ENCODE measurements around the gene DDRGK1.
"Not testable (repeated sequence)": the region's sequence is repeated elsewhere in the genome, so short reads cannot be mapped to it uniquely, and the experiment has no call there.

DDRGK1 gene

DNA sequence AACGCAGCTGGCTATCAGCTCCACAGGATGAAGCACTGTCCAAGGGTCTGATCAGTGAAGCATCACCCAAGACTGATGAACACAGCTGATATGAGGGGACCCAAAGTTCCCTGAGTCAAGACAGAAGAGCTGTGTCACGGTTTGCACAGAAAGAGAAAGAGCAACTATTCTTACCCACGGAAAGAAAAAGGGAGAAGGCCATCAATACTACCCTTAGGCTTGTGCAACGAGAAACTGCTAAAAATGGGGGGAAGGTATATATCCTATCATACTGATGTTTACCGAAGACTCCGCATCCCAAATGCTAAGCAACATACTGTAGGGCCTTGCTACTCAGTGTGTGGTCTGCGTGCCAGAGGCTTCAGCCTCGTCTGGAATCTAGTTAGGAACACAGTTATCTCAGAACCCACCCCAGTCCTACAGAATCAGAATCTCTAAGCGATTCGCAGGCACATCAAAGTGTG, 45.5 kb downstream of the DDRGK1 start:
- Histone ChIP-seq H3K9ac (ENCODE audit: low read length) (peak overlapping the region; percentile 98), H3K4ac (ENCODE audit: low read depth in 1 of 2, low read length in 2 of 2) (peak overlapping the region in 1 of 2 experiments; percentile 34), H2BK120ac (ENCODE audit: low read depth, low read length) (no peak overlapping the region), H4K91ac (ENCODE audit: low read length) (no peak overlapping the region), H3K9me3 (ENCODE audit: control insufficient read depth, low read length) (no peaks in the 10 kb centered on the region), H3K4me1 (ENCODE audit: control insufficient read depth, insufficient read depth, low read depth, low read length) (peaks cover 8% of the 10 kb centered on the region), H3K18ac (ENCODE audit: low read depth in 1 of 2, low read length in 2 of 2) (no peak overlapping the region), H2BK5ac (ENCODE audit: low read depth, low read length, poor library complexity, severe bottlenecking) (no peak overlapping the region), H2BK12ac (ENCODE audit: low read length in 2 of 2) (no peak overlapping the region), H3K14ac (ENCODE audit: low read length in 2 of 2) (no peak overlapping the region), H4K8ac (ENCODE audit: low read length) (no peak overlapping the region), H2BK15ac (ENCODE audit: low read depth, poor library complexity, severe bottlenecking) (no peak overlapping the region), H2AFZ (ENCODE audit: low read depth, low read length) (no peak overlapping the region), H3K4me3 (ENCODE audit: insufficient read depth in 1 of 2, low read depth in 1 of 2, low read length in 2 of 2) (peak overlapping the region; percentile 67 to 90), H2AK5ac (ENCODE audit: low read length, severe bottlenecking) (no peak overlapping the region), H3K4me2 (ENCODE audit: low read length, poor library complexity, severe bottlenecking) (peak overlapping the region; percentile 54), H3K27ac (ENCODE audit: low read length, poor library complexity, severe bottlenecking) (peak overlapping the region; percentile 58), H3K79me1 (replicated peaks; ENCODE audit: low read length, poor library complexity, severe bottlenecking) (no peaks in the 10 kb centered on the region), H3K36me3 (ENCODE audit: control insufficient read depth in 1 of 2, insufficient read depth in 2 of 2, low read depth in 1 of 2, low read length in 2 of 2) (peaks cover 7 to 9% of the 10 kb centered on the region in 2 experiments), H3K27me3 (ENCODE audit: control insufficient read depth in 1 of 2, insufficient read depth in 1 of 2, low read length in 2 of 2) (no peaks in the 10 kb centered on the region), H3K23ac (ENCODE audit: low read length in 2 of 2) (no peak overlapping the region)
- WGBS = 9% methylated on average over 8 of the region's 10 CpGs
- DNase-seq = peak; percentile 57

DNA sequence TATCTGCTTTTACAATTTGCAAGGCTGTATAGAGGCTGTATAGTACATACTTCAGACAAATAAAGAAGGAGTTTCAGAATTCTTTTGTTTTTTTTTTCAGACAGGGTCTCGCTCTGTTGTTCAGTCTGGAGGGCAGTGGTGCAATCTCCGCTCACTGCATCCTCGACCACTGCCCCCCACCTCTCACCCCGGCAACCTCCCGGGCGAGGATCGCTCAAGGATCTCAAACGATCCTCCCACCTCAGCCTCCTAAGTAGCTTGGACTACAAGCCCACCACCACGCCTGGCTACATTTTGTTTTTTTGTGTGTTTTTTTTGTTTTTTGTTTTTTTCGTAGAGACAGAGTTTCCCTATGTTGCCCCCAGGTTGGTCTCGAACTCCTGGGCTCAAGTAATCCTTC, 46.7 kb downstream of the DDRGK1 start:
- H4K8ac ChIP-seq (ENCODE audit: low read length) = no peak overlapping the region
- H3K79me1 ChIP-seq (replicated peaks; ENCODE audit: low read length, poor library complexity, severe bottlenecking) = no peaks in the 10 kb centered on the region
- peak overlapping the region in 1 of 2 experiments; percentile 90 for H3K4me3 ChIP-seq (ENCODE audit: insufficient read depth in 1 of 2, low read depth in 1 of 2, low read length in 2 of 2)
- H3K9me3 ChIP-seq (ENCODE audit: control insufficient read depth, low read length) = no peaks in the 10 kb centered on the region
- no peak overlapping the region for H2AK5ac ChIP-seq (ENCODE audit: low read length, severe bottlenecking)
- H2BK5ac ChIP-seq (ENCODE audit: low read depth, low read length, poor library complexity, severe bottlenecking) = no peak overlapping the region
- H2BK120ac ChIP-seq (ENCODE audit: low read depth, low read length) = no peak overlapping the region
- peaks cover 8% of the 10 kb centered on the region for H3K4me1 ChIP-seq (ENCODE audit: control insufficient read depth, insufficient read depth, low read depth, low read length)
- no peak overlapping the region for H2BK12ac ChIP-seq (ENCODE audit: low read length in 2 of 2)
- no peak overlapping the region for H3K27ac ChIP-seq (ENCODE audit: low read length, poor library complexity, severe bottlenecking)
- no peak overlapping the region for H3K14ac ChIP-seq (ENCODE audit: low read length in 2 of 2)
- H3K9ac ChIP-seq (ENCODE audit: low read length) = peak overlapping the region; percentile 98
- WGBS = 97% methylated on average over 8 of the region's 11 CpGs
- no peak overlapping the region for H3K18ac ChIP-seq (ENCODE audit: low read depth in 1 of 2, low read length in 2 of 2)
- H3K27me3 ChIP-seq (ENCODE audit: control insufficient read depth in 1 of 2, insufficient read depth in 1 of 2, low read length in 2 of 2) = no peaks in the 10 kb centered on the region
- DNase-seq = no peak
- no peak overlapping the region for H3K23ac ChIP-seq (ENCODE audit: low read length in 2 of 2)
- H3K4me2 ChIP-seq (ENCODE audit: low read length, poor library complexity, severe bottlenecking) = peak overlapping the region; percentile 51
- H3K4ac ChIP-seq (ENCODE audit: low read depth in 1 of 2, low read length in 2 of 2) = no peak overlapping the region
- no peak overlapping the region for H2BK15ac ChIP-seq (ENCODE audit: low read depth, poor library complexity, severe bottlenecking)
- H3K36me3 ChIP-seq (ENCODE audit: control insufficient read depth in 1 of 2, insufficient read depth in 2 of 2, low read depth in 1 of 2, low read length in 2 of 2) = peaks cover 0 to 18% of the 10 kb centered on the region in 2 experiments
- no peak overlapping the region for H4K91ac ChIP-seq (ENCODE audit: low read length)
- H2AFZ ChIP-seq (ENCODE audit: low read depth, low read length) = no peak overlapping the region

- Histone ChIP-seq H3K23ac (ENCODE audit: low read length in 2 of 2) (no peak overlapping the region), H3K18ac (ENCODE audit: low read depth in 1 of 2, low read length in 2 of 2) (no peak overlapping the region), H3K4ac (ENCODE audit: low read depth in 1 of 2, low read length in 2 of 2) (no peak overlapping the region), H3K4me3 (ENCODE audit: insufficient read depth in 1 of 2, low read depth in 1 of 2, low read length in 2 of 2) (peak overlapping the region in 1 of 2 experiments; percentile 90), H2BK120ac (ENCODE audit: low read depth, low read length) (no peak overlapping the region), H2BK5ac (ENCODE audit: low read depth, low read length, poor library complexity, severe bottlenecking) (no peak overlapping the region), H2AK5ac (ENCODE audit: low read length, severe bottlenecking) (no peak overlapping the region), H2BK12ac (ENCODE audit: low read length in 2 of 2) (no peak overlapping the region), H4K91ac (ENCODE audit: low read length) (no peak overlapping the region), H3K36me3 (ENCODE audit: control insufficient read depth in 1 of 2, insufficient read depth in 2 of 2, low read depth in 1 of 2, low read length in 2 of 2) (peaks cover 0 to 18% of the 10 kb centered on the region in 2 experiments), H3K27ac (ENCODE audit: low read length, poor library complexity, severe bottlenecking) (no peak overlapping the region), H3K4me1 (ENCODE audit: control insufficient read depth, insufficient read depth, low read depth, low read length) (peaks cover 10% of the 10 kb centered on the region), H3K79me1 (replicated peaks; ENCODE audit: low read length, poor library complexity, severe bottlenecking) (no peaks in the 10 kb centered on the region), H3K9me3 (ENCODE audit: control insufficient read depth, low read length) (no peaks in the 10 kb centered on the region), H4K8ac (ENCODE audit: low read length) (no peak overlapping the region), H2BK15ac (ENCODE audit: low read depth, poor library complexity, severe bottlenecking) (no peak overlapping the region), H2AFZ (ENCODE audit: low read depth, low read length) (no peak overlapping the region), H3K27me3 (ENCODE audit: control insufficient read depth in 1 of 2, insufficient read depth in 1 of 2, low read length in 2 of 2) (no peaks in the 10 kb centered on the region), H3K14ac (ENCODE audit: low read length in 2 of 2) (no peak overlapping the region), H3K4me2 (ENCODE audit: low read length, poor library complexity, severe bottlenecking) (no peak overlapping the region), H3K9ac (ENCODE audit: low read length) (peak overlapping the region; percentile 98)
- WGBS = 95% methylated on average over 7 of the region's 8 CpGs
- DNase-seq = no peak
Observed at GRCh38 chr20:3156811-3157619, 47.5 kb downstream of the DDRGK1 start.

DNA sequence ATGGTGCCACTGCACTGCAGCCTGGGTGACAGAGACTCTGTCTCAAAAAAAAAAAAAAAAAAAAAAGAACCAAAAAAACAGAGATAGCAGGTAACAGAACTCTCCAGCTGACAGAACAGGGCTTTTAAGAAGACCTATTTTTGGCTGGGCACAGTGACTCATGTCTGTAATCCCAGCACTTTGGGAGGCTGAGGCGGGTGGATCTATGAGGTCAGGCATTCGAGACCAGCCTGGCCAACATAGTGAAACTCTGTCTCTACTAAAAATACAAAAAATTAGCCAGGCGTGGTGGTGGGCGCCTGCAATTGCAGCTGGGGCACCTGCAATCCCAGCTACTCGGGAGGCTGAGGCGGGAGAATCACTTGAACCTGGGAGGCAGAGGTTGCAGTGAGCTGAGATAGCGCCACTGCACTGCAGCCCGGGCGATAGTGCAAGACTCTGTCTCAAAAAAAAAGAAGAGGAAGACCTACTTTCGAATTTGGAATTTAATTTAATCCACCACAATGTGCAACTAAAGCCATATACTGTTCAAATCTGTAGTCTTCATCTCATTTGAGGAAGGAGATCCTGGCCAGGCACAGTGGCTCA, 52.3 kb downstream of the DDRGK1 start:
- not testable (repeated sequence) for H4K8ac ChIP-seq (ENCODE audit: low read length); H3K27me3 ChIP-seq (ENCODE audit: control insufficient read depth in 1 of 2, insufficient read depth in 1 of 2, low read length in 2 of 2); H3K4me3 ChIP-seq (ENCODE audit: insufficient read depth in 1 of 2, low read depth in 1 of 2, low read length in 2 of 2); H3K4ac ChIP-seq (ENCODE audit: low read depth in 1 of 2, low read length in 2 of 2); H2AK5ac ChIP-seq (ENCODE audit: low read length, severe bottlenecking); H3K23ac ChIP-seq (ENCODE audit: low read length in 2 of 2); H4K91ac ChIP-seq (ENCODE audit: low read length); H3K79me1 ChIP-seq (replicated peaks; ENCODE audit: low read length, poor library complexity, severe bottlenecking); H3K18ac ChIP-seq (ENCODE audit: low read depth in 1 of 2, low read length in 2 of 2); H2BK12ac ChIP-seq (ENCODE audit: low read length in 2 of 2); H3K4me1 ChIP-seq (ENCODE audit: control insufficient read depth, insufficient read depth, low read depth, low read length); H3K27ac ChIP-seq (ENCODE audit: low read length, poor library complexity, severe bottlenecking); H2BK5ac ChIP-seq (ENCODE audit: low read depth, low read length, poor library complexity, severe bottlenecking); H3K4me2 ChIP-seq (ENCODE audit: low read length, poor library complexity, severe bottlenecking); H3K9ac ChIP-seq (ENCODE audit: low read length); H2AFZ ChIP-seq (ENCODE audit: low read depth, low read length); H3K9me3 ChIP-seq (ENCODE audit: control insufficient read depth, low read length); DNase-seq; H2BK15ac ChIP-seq (ENCODE audit: low read depth, poor library complexity, severe bottlenecking); H3K14ac ChIP-seq (ENCODE audit: low read length in 2 of 2); H2BK120ac ChIP-seq (ENCODE audit: low read depth, low read length)
- peaks cover 11 to 54% of the 10 kb centered on the region in 2 experiments for H3K36me3 ChIP-seq (ENCODE audit: control insufficient read depth in 1 of 2, insufficient read depth in 2 of 2, low read depth in 1 of 2, low read length in 2 of 2)
- WGBS = 94% methylated on average over 10 of the region's 10 CpGs
